Measurements from ENCODE around the gene TLDC2. TPM values are rescaled to one million over a fixed set of nuclear protein-coding genes. Genes with fewer than 3 reads are reported as not detected.

Gene TLDC2
- under 1 TPM in 1 of 2 donors, not detected in 1; 0.33 TPM for total RNA-seq
- polyA plus RNA-seq, result under 1 TPM; 0.05 to 0.08 TPM

DNA sequence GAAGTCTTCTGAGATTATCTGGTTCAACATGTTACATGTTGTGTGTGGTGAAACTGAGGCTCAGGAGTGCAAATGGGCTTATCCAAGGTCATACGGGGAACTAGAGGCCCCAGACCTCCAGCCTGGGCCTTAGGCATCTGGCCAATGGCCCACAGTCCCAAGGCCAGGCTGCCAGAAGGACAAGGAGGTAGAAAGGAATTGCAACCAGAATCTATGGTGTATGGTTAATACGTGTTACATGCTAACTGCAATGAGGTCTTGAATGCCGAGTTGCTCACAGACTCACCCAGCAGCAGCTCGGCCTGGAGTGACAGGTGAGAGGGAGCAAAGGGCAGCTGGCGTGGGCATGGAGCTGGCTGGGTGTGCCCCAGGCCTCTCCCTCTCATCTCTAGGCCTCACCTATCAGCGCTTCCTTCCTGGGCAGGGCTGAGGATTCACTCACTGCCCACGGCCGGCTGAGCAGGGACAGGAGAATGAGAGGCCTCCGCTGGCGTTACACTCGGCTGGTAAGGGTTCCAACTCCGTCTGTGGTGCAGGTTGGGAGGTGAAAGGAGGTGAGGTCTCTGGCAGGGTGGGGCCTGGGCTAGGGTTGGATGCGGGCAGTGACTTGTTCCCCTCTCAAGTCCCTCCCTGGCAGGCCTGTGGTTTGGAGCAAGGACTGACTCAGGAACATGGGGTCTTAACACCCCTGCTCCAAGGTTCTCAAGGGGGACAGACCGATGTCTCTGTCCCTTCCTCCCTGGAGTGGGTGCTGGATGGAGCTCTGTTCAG, at the start of gene TLDC2:
Gene TLDC2, plus strand, starts transcription at position 437 of the 771 bp plus-strand sequence. Its CDS starts 37 bp downstream, at position 474.
- TF ChIP-seq EGR1 (IDR thresholded peaks at IDR 0.05; ENCODE audit: low read depth in 2 of 2) (no peak), TAF1 (conservative IDR thresholded peaks at IDR 0.05) (no peak)
- Histone ChIP-seq H3K36me3 (ENCODE audit: control insufficient read depth in 4 of 4, insufficient read depth in 3 of 4, low read depth in 1 of 4, low read length in 3 of 4) (no peaks in the 10 kb centered on the region), H3K9me3 (ENCODE audit: control insufficient read depth in 4 of 4, low read length in 3 of 4) (no peaks in the 10 kb centered on the region), H3K9ac (ENCODE audit: low read depth in 1 of 2, low read length in 2 of 2) (no peak within 1 kb of the TSS), H3K4me1 (ENCODE audit: control insufficient read depth in 4 of 4, insufficient read depth in 4 of 4, low read length in 3 of 4) (no peaks in the 10 kb centered on the region), H3K27me3 (ENCODE audit: control insufficient read depth in 4 of 4, insufficient read depth in 4 of 4, low read length in 3 of 4) (no peaks in the 10 kb centered on the region), H3K4me3 (ENCODE audit: low read depth in 1 of 3, low read length in 3 of 3) (no peak within 1 kb of the TSS), H3K27ac (ENCODE audit: low read depth in 1 of 2, low read length in 2 of 2) (no peak within 1 kb of the TSS)
- WGBS, result 71% methylated on average over 14 of the region's 14 CpGs
- no peak for DNase-seq (ENCODE audit: low spot score)

DNA sequence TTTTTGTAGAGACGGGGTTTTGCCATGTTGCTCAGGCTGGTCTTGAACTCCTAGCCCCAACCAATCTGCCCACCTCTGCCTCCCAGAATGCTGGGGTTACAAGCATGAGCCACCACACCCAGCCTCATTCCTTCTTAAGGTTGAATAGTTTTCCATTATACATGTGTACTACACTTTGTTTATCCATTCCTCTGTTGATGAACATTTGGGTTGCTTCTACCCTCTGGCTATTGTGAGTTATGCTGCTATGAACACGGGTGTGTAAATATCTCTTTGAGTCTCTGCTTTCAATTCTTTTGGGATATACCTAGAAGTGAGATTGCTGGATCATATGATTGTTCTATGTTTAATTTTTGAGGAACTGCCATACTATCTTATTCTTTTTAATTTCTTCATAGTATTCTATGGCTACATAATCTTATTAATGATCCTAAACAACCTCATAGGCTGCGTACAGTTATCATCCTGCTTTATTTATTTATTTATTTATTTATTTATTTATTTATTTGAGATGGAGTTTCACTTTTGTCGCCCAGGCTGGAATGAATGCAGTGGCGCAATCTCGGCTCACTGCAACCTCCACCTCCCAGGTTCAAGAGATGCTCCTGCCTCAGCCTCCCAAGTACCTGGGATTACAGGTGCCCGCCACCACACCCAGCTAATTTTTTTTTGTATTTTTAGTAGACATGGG, 49.2 kb upstream of the TLDC2 start:
- Histone ChIP-seq H3K27ac (ENCODE audit: low read depth in 1 of 2, low read length in 2 of 2) (no peak overlapping the region), H3K4me1 (ENCODE audit: control insufficient read depth in 4 of 4, insufficient read depth in 4 of 4, low read length in 3 of 4) (peaks cover 0 to 3% (median 0%) of the 10 kb centered on the region in 4 donors), H3K36me3 (ENCODE audit: control insufficient read depth in 4 of 4, insufficient read depth in 3 of 4, low read depth in 1 of 4, low read length in 3 of 4) (peaks cover 0 to 5% (median 2%) of the 10 kb centered on the region in 4 donors)

DNA sequence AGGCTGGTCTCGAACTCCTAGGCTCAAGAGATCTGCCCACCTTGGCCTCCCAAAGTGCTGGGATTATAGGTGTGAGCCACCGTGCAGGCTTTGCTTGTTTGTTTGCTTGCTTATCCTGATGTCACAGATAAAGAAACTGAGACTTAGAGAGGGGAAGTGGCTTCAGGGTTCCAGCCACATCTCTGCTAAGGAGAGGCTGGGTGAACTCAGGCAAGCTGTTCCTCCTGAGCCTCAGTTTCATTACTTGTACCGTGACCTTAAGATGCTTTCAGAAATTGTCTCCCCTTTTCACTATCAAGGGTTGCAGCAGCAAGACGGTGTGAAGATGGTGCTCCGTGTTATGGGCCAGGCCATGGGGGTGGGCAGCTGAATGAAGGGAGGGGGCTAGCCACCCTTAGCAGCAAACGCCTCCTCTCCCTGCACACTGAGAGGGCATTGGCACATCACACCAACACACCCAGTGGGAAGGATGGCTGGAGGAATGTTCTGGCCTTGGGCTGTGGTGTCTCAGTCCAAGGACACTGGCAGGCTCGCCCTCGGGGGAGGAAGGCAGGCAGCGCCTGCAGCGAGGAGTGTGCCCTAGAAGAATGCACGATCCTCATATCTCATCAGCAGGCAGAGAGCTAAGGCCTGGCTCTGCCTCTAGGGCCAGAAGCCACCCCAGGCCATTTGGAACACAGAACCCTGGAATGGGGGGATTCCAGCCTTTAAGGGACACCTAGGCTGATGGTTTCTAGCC, 48.2 kb upstream of the TLDC2 start:
- peaks cover 0 to 2% (median 0%) of the 10 kb centered on the region in 4 donors for H3K27me3 ChIP-seq (ENCODE audit: control insufficient read depth in 4 of 4, insufficient read depth in 4 of 4, low read length in 3 of 4)
- DNase-seq (ENCODE audit: low spot score), result no peak

More for the DNA sequence above, 49.2 kb upstream of the TLDC2 start:
- no peak for DNase-seq (ENCODE audit: low spot score)
- Histone ChIP-seq H3K9ac (ENCODE audit: low read depth in 1 of 2, low read length in 2 of 2) (no peak overlapping the region), H3K9me3 (ENCODE audit: control insufficient read depth in 4 of 4, low read length in 3 of 4) (no peaks in the 10 kb centered on the region), H3K27me3 (ENCODE audit: control insufficient read depth in 4 of 4, insufficient read depth in 4 of 4, low read length in 3 of 4) (peaks cover 0 to 2% (median 0%) of the 10 kb centered on the region in 4 donors), H3K4me3 (ENCODE audit: low read depth in 1 of 3, low read length in 3 of 3) (no peak overlapping the region)
- no peak for TF ChIP-seq GABPA (IDR thresholded peaks at IDR 0.05 in 1 of 2, conservative IDR thresholded peaks at IDR 0.05 in 1 of 2)
- WGBS, result 94% methylated on average over 7 of the region's 7 CpGs

More for the DNA sequence above, 48.2 kb upstream of the TLDC2 start:
- peaks cover 0 to 3% (median 0%) of the 10 kb centered on the region in 4 donors for H3K4me1 ChIP-seq (ENCODE audit: control insufficient read depth in 4 of 4, insufficient read depth in 4 of 4, low read length in 3 of 4)
- H3K4me3 ChIP-seq (ENCODE audit: low read depth in 1 of 3, low read length in 3 of 3), result no peak overlapping the region
- H3K27ac ChIP-seq (ENCODE audit: low read depth in 1 of 2, low read length in 2 of 2), result no peak overlapping the region
- no peaks in the 10 kb centered on the region for H3K9me3 ChIP-seq (ENCODE audit: control insufficient read depth in 4 of 4, low read length in 3 of 4)
- H3K36me3 ChIP-seq (ENCODE audit: control insufficient read depth in 4 of 4, insufficient read depth in 3 of 4, low read depth in 1 of 4, low read length in 3 of 4), result peaks cover 0 to 5% (median 2%) of the 10 kb centered on the region in 4 donors
- no peak overlapping the region for H3K9ac ChIP-seq (ENCODE audit: low read depth in 1 of 2, low read length in 2 of 2)
- WGBS, result 85% methylated on average over 11 of the region's 11 CpGs
- TF ChIP-seq RAD21 (IDR thresholded peaks at IDR 0.05) (no peak), GABPA (IDR thresholded peaks at IDR 0.05 in 1 of 2, conservative IDR thresholded peaks at IDR 0.05 in 1 of 2) (no peak), HNF4G (IDR thresholded peaks at IDR 0.05) (no peak), EGR1 (IDR thresholded peaks at IDR 0.05; ENCODE audit: low read depth in 2 of 2) (no peak)
- TF ChIP-seq, protein P1, sequence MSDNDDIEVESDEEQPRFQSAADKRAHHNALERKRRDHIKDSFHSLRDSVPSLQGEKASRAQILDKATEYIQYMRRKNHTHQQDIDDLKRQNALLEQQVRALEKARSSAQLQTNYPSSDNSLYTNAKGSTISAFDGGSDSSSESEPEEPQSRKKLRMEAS (IDR thresholded peaks at IDR 0.05), result no peak
- TF ChIP-seq, protein P2, sequence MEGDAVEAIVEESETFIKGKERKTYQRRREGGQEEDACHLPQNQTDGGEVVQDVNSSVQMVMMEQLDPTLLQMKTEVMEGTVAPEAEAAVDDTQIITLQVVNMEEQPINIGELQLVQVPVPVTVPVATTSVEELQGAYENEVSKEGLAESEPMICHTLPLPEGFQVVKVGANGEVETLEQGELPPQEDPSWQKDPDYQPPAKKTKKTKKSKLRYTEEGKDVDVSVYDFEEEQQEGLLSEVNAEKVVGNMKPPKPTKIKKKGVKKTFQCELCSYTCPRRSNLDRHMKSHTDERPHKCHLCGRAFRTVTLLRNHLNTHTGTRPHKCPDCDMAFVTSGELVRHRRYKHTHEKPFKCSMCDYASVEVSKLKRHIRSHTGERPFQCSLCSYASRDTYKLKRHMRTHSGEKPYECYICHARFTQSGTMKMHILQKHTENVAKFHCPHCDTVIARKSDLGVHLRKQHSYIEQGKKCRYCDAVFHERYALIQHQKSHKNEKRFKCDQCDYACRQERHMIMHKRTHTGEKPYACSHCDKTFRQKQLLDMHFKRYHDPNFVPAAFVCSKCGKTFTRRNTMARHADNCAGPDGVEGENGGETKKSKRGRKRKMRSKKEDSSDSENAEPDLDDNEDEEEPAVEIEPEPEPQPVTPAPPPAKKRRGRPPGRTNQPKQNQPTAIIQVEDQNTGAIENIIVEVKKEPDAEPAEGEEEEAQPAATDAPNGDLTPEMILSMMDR (IDR thresholded peaks at IDR 0.05; ENCODE audit: low read depth, low read length, missing input control), result no peak
